OCI-LY7 (cell line): Measurements from ENCODE around the gene TLE3.

ENCODE experiments used
- EZH2phosphoT487 ChIP-seq: fragments of 200-600 bp; sonication (generic); IDR thresholded peaks from 2 replicates; pipeline ENCODE4 v1.6.1; 2018; ENCODE audit warnings: low read depth, borderline replicate concordance, mild to moderate bottlenecking, mixed run types, antibody characterized with exemption, low read length, moderate library complexity, mixed read lengths
- TF ChIP-seq, protein P1 (sequence below): fragments of 200-600 bp; sonication (generic); conservative IDR thresholded peaks from 2 replicates; pipeline ENCODE4 v1.5.1; 2014; ENCODE audit warnings: mild to moderate bottlenecking, antibody characterized with exemption, low read length, moderate library complexity, mixed read lengths

DNA sequence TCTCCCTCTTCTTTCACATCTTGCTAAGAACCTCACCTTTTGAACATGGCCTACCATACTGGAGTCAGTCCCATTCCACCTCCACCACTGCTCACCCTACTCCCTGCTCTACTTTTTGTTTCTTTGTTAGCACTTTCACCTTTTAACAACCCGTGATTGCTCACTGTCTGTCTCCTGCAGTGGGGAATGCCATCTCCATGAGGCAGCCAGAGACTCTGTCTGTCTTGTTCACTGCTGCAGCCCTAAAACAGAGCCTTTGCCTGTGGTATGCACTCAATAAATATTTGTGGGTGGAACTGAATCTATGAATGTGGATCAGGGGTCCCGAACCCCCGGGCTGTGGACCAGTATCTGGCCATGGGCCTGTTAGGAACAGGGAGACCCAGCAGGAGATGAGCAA lies 16.5 kb upstream of the TLE3 start:
- TF ChIP-seq, protein P1, sequence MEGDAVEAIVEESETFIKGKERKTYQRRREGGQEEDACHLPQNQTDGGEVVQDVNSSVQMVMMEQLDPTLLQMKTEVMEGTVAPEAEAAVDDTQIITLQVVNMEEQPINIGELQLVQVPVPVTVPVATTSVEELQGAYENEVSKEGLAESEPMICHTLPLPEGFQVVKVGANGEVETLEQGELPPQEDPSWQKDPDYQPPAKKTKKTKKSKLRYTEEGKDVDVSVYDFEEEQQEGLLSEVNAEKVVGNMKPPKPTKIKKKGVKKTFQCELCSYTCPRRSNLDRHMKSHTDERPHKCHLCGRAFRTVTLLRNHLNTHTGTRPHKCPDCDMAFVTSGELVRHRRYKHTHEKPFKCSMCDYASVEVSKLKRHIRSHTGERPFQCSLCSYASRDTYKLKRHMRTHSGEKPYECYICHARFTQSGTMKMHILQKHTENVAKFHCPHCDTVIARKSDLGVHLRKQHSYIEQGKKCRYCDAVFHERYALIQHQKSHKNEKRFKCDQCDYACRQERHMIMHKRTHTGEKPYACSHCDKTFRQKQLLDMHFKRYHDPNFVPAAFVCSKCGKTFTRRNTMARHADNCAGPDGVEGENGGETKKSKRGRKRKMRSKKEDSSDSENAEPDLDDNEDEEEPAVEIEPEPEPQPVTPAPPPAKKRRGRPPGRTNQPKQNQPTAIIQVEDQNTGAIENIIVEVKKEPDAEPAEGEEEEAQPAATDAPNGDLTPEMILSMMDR: no peak
- TF ChIP-seq EZH2phosphoT487: no peak
